Measurements from ENCODE around the gene CCDC116. TPM values are rescaled to one million over a fixed set of nuclear protein-coding genes. Genes with fewer than 3 reads are reported as not detected.

CCDC116 gene
- total and polyA plus RNA-seq, 2 experiments from 2014 or later, result 0.30 to 1.5 TPM

GRCh38 chr22:21660904-21661303, 28.3 kb downstream of the CCDC116 start:
- Histone ChIP-seq H4K20me1 (ENCODE audit: insufficient read depth, poor library complexity, severe bottlenecking) (no peaks in the 10 kb centered on the region), H3K4me1 (ENCODE audit: insufficient read depth) (peaks cover 4% of the 10 kb centered on the region), H3K27ac (no peak overlapping the region), H3K36me3 (replicated peaks; ENCODE audit: insufficient read depth, low read depth) (no peaks in the 10 kb centered on the region), H2AFZ (no peak overlapping the region), H3K9me3 (ENCODE audit: low read depth) (no peaks in the 10 kb centered on the region), H3K27me3 (no peaks in the 10 kb centered on the region), H3K4me3 (no peak overlapping the region), H3K4me2 (no peak overlapping the region), H3K9me2 (replicated peaks; ENCODE audit: insufficient read depth) (no peaks in the 10 kb centered on the region), H3K79me2 (no peaks in the 10 kb centered on the region)
- 90% methylated on average over 7 of the region's 7 CpGs for WGBS (ENCODE audit: low lambda C conversion rate, missing lambda C conversion rate)
- TF ChIP-seq, protein P1, sequence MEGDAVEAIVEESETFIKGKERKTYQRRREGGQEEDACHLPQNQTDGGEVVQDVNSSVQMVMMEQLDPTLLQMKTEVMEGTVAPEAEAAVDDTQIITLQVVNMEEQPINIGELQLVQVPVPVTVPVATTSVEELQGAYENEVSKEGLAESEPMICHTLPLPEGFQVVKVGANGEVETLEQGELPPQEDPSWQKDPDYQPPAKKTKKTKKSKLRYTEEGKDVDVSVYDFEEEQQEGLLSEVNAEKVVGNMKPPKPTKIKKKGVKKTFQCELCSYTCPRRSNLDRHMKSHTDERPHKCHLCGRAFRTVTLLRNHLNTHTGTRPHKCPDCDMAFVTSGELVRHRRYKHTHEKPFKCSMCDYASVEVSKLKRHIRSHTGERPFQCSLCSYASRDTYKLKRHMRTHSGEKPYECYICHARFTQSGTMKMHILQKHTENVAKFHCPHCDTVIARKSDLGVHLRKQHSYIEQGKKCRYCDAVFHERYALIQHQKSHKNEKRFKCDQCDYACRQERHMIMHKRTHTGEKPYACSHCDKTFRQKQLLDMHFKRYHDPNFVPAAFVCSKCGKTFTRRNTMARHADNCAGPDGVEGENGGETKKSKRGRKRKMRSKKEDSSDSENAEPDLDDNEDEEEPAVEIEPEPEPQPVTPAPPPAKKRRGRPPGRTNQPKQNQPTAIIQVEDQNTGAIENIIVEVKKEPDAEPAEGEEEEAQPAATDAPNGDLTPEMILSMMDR (IDR thresholded peaks at IDR 0.05; ENCODE audit: poor library complexity), result no peak
- TF ChIP-seq EZH2phosphoT487 (IDR thresholded peaks at IDR 0.05; ENCODE audit: low read depth, severe bottlenecking, unreplicated experiment) (no peak), EZH2 (IDR thresholded peaks at IDR 0.05; ENCODE audit: borderline replicate concordance) (no peak)
- DNase-seq (ENCODE audit: low spot score), result no peak

DNA sequence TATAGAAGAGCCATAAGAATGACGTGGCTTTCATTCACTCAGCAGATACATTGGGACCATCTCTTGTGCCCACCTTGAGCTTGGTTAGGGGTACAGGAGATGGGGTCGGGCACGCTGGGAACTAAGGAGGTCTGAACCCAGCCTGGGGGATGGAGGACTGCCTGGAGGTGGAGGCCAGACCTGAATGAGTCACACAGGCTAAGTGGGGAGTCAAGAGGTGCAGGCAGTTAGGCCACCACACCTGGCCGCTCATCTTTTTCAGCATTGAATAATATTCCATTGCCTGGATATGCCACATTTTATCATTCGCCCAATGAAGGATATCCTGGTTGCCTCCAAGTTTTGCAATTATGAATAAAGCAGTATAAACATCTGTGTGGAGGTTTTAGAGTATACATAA, 29.4 kb downstream of the CCDC116 start:
- no peak overlapping the region for H3K4me2 ChIP-seq
- H3K9me3 ChIP-seq (ENCODE audit: low read depth), result no peaks in the 10 kb centered on the region
- no peaks in the 10 kb centered on the region for H3K9me2 ChIP-seq (replicated peaks; ENCODE audit: insufficient read depth)
- H4K20me1 ChIP-seq (ENCODE audit: insufficient read depth, poor library complexity, severe bottlenecking), result no peaks in the 10 kb centered on the region
- no peaks in the 10 kb centered on the region for H3K36me3 ChIP-seq (replicated peaks; ENCODE audit: insufficient read depth, low read depth)
- peaks cover 8% of the 10 kb centered on the region for H3K4me1 ChIP-seq (ENCODE audit: insufficient read depth)
- no peak overlapping the region for H2AFZ ChIP-seq
- DNase-seq (ENCODE audit: low spot score), result no peak
- no peak for TF ChIP-seq EZH2phosphoT487 (IDR thresholded peaks at IDR 0.05; ENCODE audit: low read depth, severe bottlenecking, unreplicated experiment)
- TF ChIP-seq EZH2 (IDR thresholded peaks at IDR 0.05; ENCODE audit: borderline replicate concordance), result no peak
- TF ChIP-seq, protein P1 (IDR thresholded peaks at IDR 0.05; ENCODE audit: poor library complexity), result no peak
- no peak overlapping the region for H3K27ac ChIP-seq
- H3K27me3 ChIP-seq, result no peaks in the 10 kb centered on the region
- H3K79me2 ChIP-seq, result peaks cover 7% of the 10 kb centered on the region
- no peak overlapping the region for H3K4me3 ChIP-seq
- 95% methylated on average over 5 of the region's 5 CpGs for WGBS (ENCODE audit: low lambda C conversion rate, missing lambda C conversion rate)

- H3K4me2 ChIP-seq, result no peak overlapping the region
- H3K27me3 ChIP-seq, result no peaks in the 10 kb centered on the region
- TF ChIP-seq EZH2phosphoT487 (IDR thresholded peaks at IDR 0.05; ENCODE audit: low read depth, severe bottlenecking, unreplicated experiment) (no peak), EZH2 (IDR thresholded peaks at IDR 0.05; ENCODE audit: borderline replicate concordance) (no peak)
- TF ChIP-seq, protein P1 (IDR thresholded peaks at IDR 0.05; ENCODE audit: poor library complexity), result no peak
- H3K4me3 ChIP-seq, result no peak overlapping the region
- no peak overlapping the region for H2AFZ ChIP-seq
- 93% methylated on average over 2 of the region's 2 CpGs for WGBS (ENCODE audit: low lambda C conversion rate, missing lambda C conversion rate)
- no peaks in the 10 kb centered on the region for H3K9me3 ChIP-seq (ENCODE audit: low read depth)
- no peaks in the 10 kb centered on the region for H3K9me2 ChIP-seq (replicated peaks; ENCODE audit: insufficient read depth)
- no peak for DNase-seq (ENCODE audit: low spot score)
- H4K20me1 ChIP-seq (ENCODE audit: insufficient read depth, poor library complexity, severe bottlenecking), result no peaks in the 10 kb centered on the region
- no peaks in the 10 kb centered on the region for H3K36me3 ChIP-seq (replicated peaks; ENCODE audit: insufficient read depth, low read depth)
- H3K79me2 ChIP-seq, result peaks cover 19% of the 10 kb centered on the region
- H3K27ac ChIP-seq, result no peak overlapping the region
- peaks cover 4% of the 10 kb centered on the region for H3K4me1 ChIP-seq (ENCODE audit: insufficient read depth)
These were observed 31.2 kb downstream of the CCDC116 start for GRCh38 chr22:21663738-21664137.

Data from hepatocyte (in vitro differentiated cells).